Fibroblast of upper back skin (primary cell): ENCODE data around the gene KITLG.
A peak's percentile ranks its signal among the peaks of the same experiment; 100 is the strongest.
"Not testable (repeated sequence)": the region's sequence is repeated elsewhere in the genome, so short reads cannot be mapped to it uniquely, and the experiment has no call there.

Experiments used
- DNase-seq: peaks from one replicate; pipeline ENCODE4 v3.0.0-alpha.2; 2013

KITLG gene

GRCh38 chr12:88580051-88580871 is at the start of gene KITLG:
Gene KITLG (minus strand): TSS chr12:88580471. CDS start chr12:88580278, 193 bp downstream.
- peak; percentile 88 for DNase-seq

- DNase-seq, result peak; percentile 14
Measured at GRCh38 chr12:88628856-88629509, 48.7 kb upstream of the KITLG start.

- DNase-seq, result not testable (repeated sequence)
Measured at GRCh38 chr12:88628035-88628434, 47.8 kb upstream of the KITLG start.

GRCh38 chr12:88627501-88627900 is 47.2 kb upstream of the KITLG start:
- no peak for DNase-seq

- peak; percentile 13 for DNase-seq
Measured at GRCh38 chr12:88625356-88625755, 45.1 kb upstream of the KITLG start.

- peak; percentile 80 for DNase-seq
Measured at GRCh38 chr12:88624911-88625310, 44.6 kb upstream of the KITLG start.

GRCh38 chr12:88623777-88624548 is 43.7 kb upstream of the KITLG start:
- no peak for DNase-seq

- DNase-seq, result no peak
Measured at GRCh38 chr12:88617352-88617751, 37.1 kb upstream of the KITLG start.

GRCh38 chr12:88615490-88615889 is 35.2 kb upstream of the KITLG start:
- peak; percentile 23 for DNase-seq

- DNase-seq, result no peak
Measured at GRCh38 chr12:88604646-88605045, 24.4 kb upstream of the KITLG start.

- DNase-seq, result peak; percentile 84
Measured at GRCh38 chr12:88600272-88600671, 20.0 kb upstream of the KITLG start.

- DNase-seq, result no peak
Measured at GRCh38 chr12:88597365-88597764, 17.1 kb upstream of the KITLG start.

- DNase-seq, result no peak
Measured at GRCh38 chr12:88595697-88596096, 15.4 kb upstream of the KITLG start.

- no peak for DNase-seq
Measured at GRCh38 chr12:88594780-88595179, 14.5 kb upstream of the KITLG start.

GRCh38 chr12:88591343-88591742 is 11.1 kb upstream of the KITLG start:
- DNase-seq, result peak; percentile 64

- DNase-seq, result peak; percentile 65
Measured at GRCh38 chr12:88590851-88591250, 10.6 kb upstream of the KITLG start.

GRCh38 chr12:88585077-88585476 is 4.8 kb upstream of the KITLG start:
- DNase-seq, result no peak

- no peak for DNase-seq
Measured at GRCh38 chr12:88579601-88580050, 645 bp downstream of the KITLG start.

GRCh38 chr12:88579161-88579517 is 1.1 kb downstream of the KITLG start:
- no peak for DNase-seq

GRCh38 chr12:88578276-88579160 is 1.8 kb downstream of the KITLG start:
- no peak for DNase-seq

- peak; percentile 60 for DNase-seq
Measured at GRCh38 chr12:88577537-88577936, 2.7 kb downstream of the KITLG start.

GRCh38 chr12:88576866-88577265 is 3.4 kb downstream of the KITLG start:
- DNase-seq, result no peak
